BJ (cell line): Measurements from ENCODE around the gene RFK. TPM values are rescaled to one million over a fixed set of nuclear protein-coding genes. Genes with fewer than 3 reads are reported as not detected.

Experiments used
- CTCF ChIA-PET: fragments of 350-600 bp; formaldehyde crosslinking; extraction: SDS; loops from one replicate; lab custom pipeline; 2021; ENCODE audit warnings: antibody characterized with exemption, inconsistent platforms; lab: Yijun Ruan, JAX
- POLR2A ChIA-PET: fragments of 300-600 bp; sonication (Branson Sonifier 250); formaldehyde crosslinking; extraction: SDS; loops from one replicate; lab custom pipeline; 2021; ENCODE audit warnings: antibody characterized with exemption; lab: Charles Lee
- DNase-seq: peaks from one replicate; pipeline ENCODE4 v3.0.0-alpha.2; 2011; ENCODE audit warnings: low read depth
- H3K27me3 ChIP-seq: 2 replicates; pipeline ENCODE4 v1.6.0; 2011; ENCODE audit warnings: low read length; ENCODE audit not compliant: control insufficient read depth, insufficient read depth
- H3K36me3 ChIP-seq: 2 replicates; pipeline ENCODE4 v1.5.1; 2011; ENCODE audit warnings: low read length; ENCODE audit not compliant: control insufficient read depth, insufficient read depth
- H3K4me3 ChIP-seq: 2 replicates; pipeline ENCODE4 v1.5.1; 2011; ENCODE audit warnings: low read depth, mild to moderate bottlenecking, control low read depth, low read length
- CTCF ChIP-seq: IDR thresholded peaks from 2 replicates; pipeline ENCODE4 v1.5.1; 2011; ENCODE audit warnings: low read depth, mild to moderate bottlenecking, control low read depth, inconsistent platforms, low read length, moderate library complexity; ENCODE audit not compliant: insufficient read depth
- polyA plus RNA-seq: library from polyadenylated mRNA; depleted of rRNA; stranded (reverse); fragments of >200 nt; gene quantifications from 2 replicates; pipeline ENCODE4 v1.2.3, GENCODE V29; 2011

The RFK gene
- polyA plus RNA-seq, 1 experiment, result 7.5 TPM

GRCh38 chr9:76354221-76354620 lies 40.0 kb downstream of the RFK start:
- ChIA-PET CTCF (no interaction called here), POLR2A (no interaction called here)
- H3K36me3 ChIP-seq, result no peaks in the 10 kb centered on the region
- no peak overlapping the region for H3K4me3 ChIP-seq
- DNase-seq, result no peak
- H3K27me3 ChIP-seq, result no peaks in the 10 kb centered on the region
- TF ChIP-seq CTCF, result no peak

DNA sequence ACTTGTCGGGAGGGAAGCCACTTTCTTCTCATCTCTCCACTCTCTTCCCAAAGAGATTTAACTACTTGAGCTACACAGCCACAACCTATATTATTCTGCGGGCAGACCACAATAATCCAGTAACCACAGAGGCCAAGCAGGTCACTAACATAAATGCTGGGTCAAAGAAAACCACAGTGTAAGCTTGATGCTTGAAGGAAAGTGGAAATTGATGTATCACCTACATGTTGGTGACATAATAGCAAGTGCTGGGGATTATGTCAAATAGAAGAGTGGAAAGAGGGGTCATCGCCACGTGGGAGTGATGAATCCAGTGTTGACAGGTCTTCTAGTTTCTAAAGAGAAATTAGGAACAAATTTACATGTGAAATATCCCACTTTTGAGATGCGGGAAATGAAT lies 40.9 kb downstream of the RFK start:
- POLR2A ChIA-PET, result no interaction called here
- no peak for DNase-seq
- no peak overlapping the region for H3K4me3 ChIP-seq
- TF ChIP-seq CTCF, result no peak
- CTCF ChIA-PET, result interaction anchor here (0.9 kb wide), 1 partner anchor 41 kb away, joined by 4 read pairs; the partner anchor contains the start of gene RFK
- H3K27me3 ChIP-seq, result no peaks in the 10 kb centered on the region
- no peaks in the 10 kb centered on the region for H3K36me3 ChIP-seq

GRCh38 chr9:76352026-76352620 lies 42.1 kb downstream of the RFK start:
- POLR2A ChIA-PET, result no interaction called here
- Histone ChIP-seq H3K4me3 (no peak overlapping the region), H3K27me3 (no peaks in the 10 kb centered on the region), H3K36me3 (no peaks in the 10 kb centered on the region)
- no peak for DNase-seq
- CTCF ChIA-PET, result no interaction called here
- TF ChIP-seq CTCF, result no peak

- CTCF ChIA-PET, result no interaction called here
- Histone ChIP-seq H3K27me3 (no peaks in the 10 kb centered on the region), H3K4me3 (no peak overlapping the region), H3K36me3 (no peaks in the 10 kb centered on the region)
- POLR2A ChIA-PET, result no interaction called here
- DNase-seq, result no peak
- no peak for TF ChIP-seq CTCF
Observed at GRCh38 chr9:76351006-76351405, 43.2 kb downstream of the RFK start.

DNA sequence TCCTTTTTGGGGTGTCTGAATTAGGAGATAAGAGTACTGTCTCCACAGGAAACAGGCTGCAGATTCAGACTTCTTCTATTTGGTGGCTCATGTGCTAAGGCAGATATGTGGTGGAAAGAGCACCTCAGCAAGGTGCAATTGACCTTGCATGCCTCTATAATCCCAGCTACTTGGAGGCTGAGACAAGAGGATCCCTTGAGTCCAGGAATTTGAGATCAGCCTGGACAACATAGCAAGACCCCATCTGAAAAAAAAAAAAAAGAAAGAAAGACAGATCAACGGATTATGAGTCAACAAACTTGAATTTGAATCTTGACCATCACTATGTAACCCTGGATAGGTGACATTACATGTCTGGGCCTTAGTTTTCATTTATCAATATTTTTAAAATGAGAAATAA lies 44.4 kb downstream of the RFK start:
- no peak for TF ChIP-seq CTCF
- ChIA-PET POLR2A (no interaction called here), CTCF (no interaction called here)

More for the DNA sequence above, 44.4 kb downstream of the RFK start:
- Histone ChIP-seq H3K27me3 (no peaks in the 10 kb centered on the region), H3K36me3 (no peaks in the 10 kb centered on the region), H3K4me3 (no peak overlapping the region)
- no peak for DNase-seq
